RWPE2 (cell line): ENCODE data around the gene PITPNC1.
"Not testable (repeated sequence)": the region's sequence is repeated elsewhere in the genome, so short reads cannot be mapped to it uniquely, and the experiment has no call there.

Experiments
- ATAC-seq: fragments of 200-7000 bp; cut with Tn5 transposase; 3 replicates; pipeline ENCODE4 v1.9.1; 2021; ENCODE audit warnings: low read depth
- DNase-seq: peaks from one replicate; pipeline ENCODE4 v3.0.0-alpha.2; 2020; ENCODE audit warnings: low spot score
- H3K27ac ChIP-seq: fragments of 450-650 bp; 2 replicates; pipeline ENCODE4 v1.5.1; 2017; ENCODE audit warnings: mild to moderate bottlenecking; ENCODE audit not compliant: poor library complexity, severe bottlenecking
- H3K27me3 ChIP-seq: fragments of 250-450 bp; sonication (Bioruptor Pico); 2 replicates; pipeline ENCODE4 v1.5.1; 2021; ENCODE audit warnings: mild to moderate bottlenecking, moderate library complexity; ENCODE audit not compliant: insufficient read depth, poor library complexity, severe bottlenecking
- H3K36me3 ChIP-seq: fragments of 250-450 bp; sonication (Bioruptor Pico); 2 replicates; pipeline ENCODE4 v1.5.1; 2020; ENCODE audit warnings: low read depth, mild to moderate bottlenecking, moderate library complexity
- H3K4me1 ChIP-seq: fragments of 250-450 bp; sonication (Bioruptor Pico); 2 replicates; pipeline ENCODE4 v1.5.1; 2021; ENCODE audit warnings: mild to moderate bottlenecking, moderate library complexity; ENCODE audit not compliant: insufficient read depth, poor library complexity, severe bottlenecking
- H3K4me3 ChIP-seq: fragments of 250-450 bp; sonication (Bioruptor Pico); 2 replicates; pipeline ENCODE4 v1.5.1; 2021; ENCODE audit warnings: mild to moderate bottlenecking, moderate library complexity; ENCODE audit not compliant: severe bottlenecking
- H3K9me3 ChIP-seq: fragments of 250-450 bp; sonication (Bioruptor Pico); 2 replicates; pipeline ENCODE4 v1.5.1; 2021; ENCODE audit warnings: mild to moderate bottlenecking, moderate library complexity; ENCODE audit not compliant: severe bottlenecking
- TF ChIP-seq, protein P1 (sequence below): fragments of 450-650 bp; IDR thresholded peaks from one replicate; pipeline ENCODE4 v1.5.1; 2017; ENCODE audit warnings: mild to moderate bottlenecking, moderate library complexity; ENCODE audit not compliant: poor library complexity, severe bottlenecking

The PITPNC1 gene

DNA sequence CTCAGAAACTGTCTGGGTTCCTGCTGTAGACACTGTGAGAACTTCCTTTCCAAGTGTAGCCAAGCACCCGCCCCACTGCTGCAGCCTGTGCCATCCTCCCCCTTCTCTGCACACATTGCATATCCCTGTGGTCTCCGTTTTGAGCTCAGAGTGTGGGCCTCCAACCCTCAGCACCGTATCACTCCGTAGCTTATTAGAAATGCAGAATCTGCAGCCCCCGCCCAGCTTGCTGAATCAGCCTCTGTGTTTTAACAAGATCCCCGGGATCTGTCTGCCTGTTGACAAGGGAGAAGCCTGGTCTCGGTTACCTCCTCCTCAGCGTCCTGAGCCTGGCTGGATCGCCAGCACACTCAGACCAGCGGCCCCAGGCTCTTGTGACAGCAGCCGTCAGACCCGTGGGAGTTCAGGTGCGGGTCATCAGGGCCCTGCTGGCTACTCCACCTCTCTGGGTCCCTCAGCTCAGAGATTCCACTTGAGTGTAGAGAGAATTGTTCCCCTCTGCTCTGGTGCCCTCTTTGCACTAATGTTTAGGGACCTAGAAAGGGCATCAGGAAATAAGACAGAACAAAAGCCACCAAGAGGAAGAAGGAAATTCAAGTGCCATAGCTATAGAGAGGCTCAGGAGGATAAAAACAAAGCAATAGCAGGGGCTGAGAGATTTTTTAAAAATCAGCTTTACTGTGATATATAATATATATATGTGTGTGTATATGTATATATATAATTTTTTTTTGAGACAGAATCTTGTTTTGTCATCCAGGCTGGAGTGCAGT is 92.3 kb downstream of the PITPNC1 start:
- Histone ChIP-seq H3K27me3 (no peaks in the 10 kb centered on the region), H3K4me1 (no peaks in the 10 kb centered on the region), H3K4me3 (no peak overlapping the region), H3K27ac (no peak overlapping the region), H3K36me3 (no peaks in the 10 kb centered on the region), H3K9me3 (peaks cover 3% of the 10 kb centered on the region)
- ATAC-seq (no peak), DNase-seq (no peak)
- TF ChIP-seq, protein P1, sequence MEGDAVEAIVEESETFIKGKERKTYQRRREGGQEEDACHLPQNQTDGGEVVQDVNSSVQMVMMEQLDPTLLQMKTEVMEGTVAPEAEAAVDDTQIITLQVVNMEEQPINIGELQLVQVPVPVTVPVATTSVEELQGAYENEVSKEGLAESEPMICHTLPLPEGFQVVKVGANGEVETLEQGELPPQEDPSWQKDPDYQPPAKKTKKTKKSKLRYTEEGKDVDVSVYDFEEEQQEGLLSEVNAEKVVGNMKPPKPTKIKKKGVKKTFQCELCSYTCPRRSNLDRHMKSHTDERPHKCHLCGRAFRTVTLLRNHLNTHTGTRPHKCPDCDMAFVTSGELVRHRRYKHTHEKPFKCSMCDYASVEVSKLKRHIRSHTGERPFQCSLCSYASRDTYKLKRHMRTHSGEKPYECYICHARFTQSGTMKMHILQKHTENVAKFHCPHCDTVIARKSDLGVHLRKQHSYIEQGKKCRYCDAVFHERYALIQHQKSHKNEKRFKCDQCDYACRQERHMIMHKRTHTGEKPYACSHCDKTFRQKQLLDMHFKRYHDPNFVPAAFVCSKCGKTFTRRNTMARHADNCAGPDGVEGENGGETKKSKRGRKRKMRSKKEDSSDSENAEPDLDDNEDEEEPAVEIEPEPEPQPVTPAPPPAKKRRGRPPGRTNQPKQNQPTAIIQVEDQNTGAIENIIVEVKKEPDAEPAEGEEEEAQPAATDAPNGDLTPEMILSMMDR, result no peak

DNA sequence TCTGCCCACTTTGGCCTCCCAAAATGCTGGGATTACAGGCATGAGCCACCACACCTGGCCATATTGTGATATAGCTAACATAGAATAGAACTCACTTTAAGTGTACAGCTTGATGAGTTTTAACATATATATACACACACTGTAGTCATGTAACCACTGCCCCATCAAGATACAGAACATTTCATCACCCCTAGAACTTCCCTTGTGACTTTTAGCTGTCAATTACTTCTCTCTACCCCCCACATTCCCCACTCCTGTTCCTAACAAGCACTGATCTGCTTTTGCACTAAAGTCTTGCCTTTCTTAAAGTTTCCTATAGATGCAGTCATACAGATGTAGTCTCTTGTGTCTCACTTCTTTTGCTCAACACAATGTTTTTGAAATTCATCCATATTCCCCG is 93.1 kb downstream of the PITPNC1 start:
- no peaks in the 10 kb centered on the region for H3K27me3 ChIP-seq
- no peak overlapping the region for H3K4me3 ChIP-seq
- peaks cover 3% of the 10 kb centered on the region for H3K9me3 ChIP-seq
- H3K4me1 ChIP-seq, result no peaks in the 10 kb centered on the region
- DNase-seq (no peak), ATAC-seq (no peak)
- H3K27ac ChIP-seq, result no peak overlapping the region
- TF ChIP-seq, protein P1, result no peak
- H3K36me3 ChIP-seq, result no peaks in the 10 kb centered on the region

DNA sequence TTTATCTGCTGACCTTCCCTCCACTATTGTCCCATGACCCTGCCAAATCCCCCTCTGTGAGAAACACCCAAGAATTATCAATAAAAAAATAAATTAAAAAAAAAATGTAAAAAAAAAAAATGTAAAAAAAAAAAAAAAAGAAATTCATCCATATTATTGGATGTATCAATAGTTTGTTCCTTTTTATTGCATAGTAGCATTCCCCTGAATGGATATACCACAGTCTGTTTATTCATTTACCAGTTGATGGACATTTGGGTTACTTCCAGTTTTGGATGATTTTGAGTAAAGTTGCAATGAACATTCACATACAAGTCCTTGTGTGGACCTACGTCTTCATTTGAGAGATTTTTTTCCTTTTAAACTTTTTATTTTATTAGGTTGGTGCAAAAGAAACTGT is 94.0 kb downstream of the PITPNC1 start:
- DNase-seq (no peak), ATAC-seq (no peak)
- Histone ChIP-seq H3K4me1 (peaks cover 3% of the 10 kb centered on the region), H3K9me3 (peaks cover 3% of the 10 kb centered on the region), H3K4me3 (no peak overlapping the region), H3K36me3 (no peaks in the 10 kb centered on the region), H3K27ac (no peak overlapping the region), H3K27me3 (no peaks in the 10 kb centered on the region)
- TF ChIP-seq, protein P1, result no peak

DNA sequence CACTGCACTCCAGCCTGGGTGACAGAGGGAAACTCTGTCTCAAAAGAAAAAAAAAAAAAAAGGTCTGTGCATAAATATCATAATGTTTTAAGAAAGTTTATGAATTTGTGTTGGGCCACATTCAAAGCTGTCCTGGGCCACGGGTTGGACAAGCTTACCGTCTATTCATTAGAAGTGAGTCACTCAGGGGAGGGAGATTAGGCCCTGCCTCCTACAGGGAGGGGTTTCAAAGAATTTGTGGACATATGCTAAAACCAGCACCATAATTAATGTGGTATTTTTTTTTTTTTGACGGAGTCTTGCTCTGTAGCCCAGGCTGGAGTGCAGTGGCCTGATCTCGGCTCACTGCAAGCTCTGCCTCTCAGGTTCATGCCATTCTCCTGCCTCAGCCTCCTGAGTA is 95.5 kb downstream of the PITPNC1 start:
- H3K36me3 ChIP-seq, H3K9me3 ChIP-seq, H3K4me1 ChIP-seq, H3K4me3 ChIP-seq, H3K27me3 ChIP-seq, DNase-seq, H3K27ac ChIP-seq: not testable (repeated sequence)
- ATAC-seq, result peak; percentile 66; the same call in 2 of the 3 replicates

DNA sequence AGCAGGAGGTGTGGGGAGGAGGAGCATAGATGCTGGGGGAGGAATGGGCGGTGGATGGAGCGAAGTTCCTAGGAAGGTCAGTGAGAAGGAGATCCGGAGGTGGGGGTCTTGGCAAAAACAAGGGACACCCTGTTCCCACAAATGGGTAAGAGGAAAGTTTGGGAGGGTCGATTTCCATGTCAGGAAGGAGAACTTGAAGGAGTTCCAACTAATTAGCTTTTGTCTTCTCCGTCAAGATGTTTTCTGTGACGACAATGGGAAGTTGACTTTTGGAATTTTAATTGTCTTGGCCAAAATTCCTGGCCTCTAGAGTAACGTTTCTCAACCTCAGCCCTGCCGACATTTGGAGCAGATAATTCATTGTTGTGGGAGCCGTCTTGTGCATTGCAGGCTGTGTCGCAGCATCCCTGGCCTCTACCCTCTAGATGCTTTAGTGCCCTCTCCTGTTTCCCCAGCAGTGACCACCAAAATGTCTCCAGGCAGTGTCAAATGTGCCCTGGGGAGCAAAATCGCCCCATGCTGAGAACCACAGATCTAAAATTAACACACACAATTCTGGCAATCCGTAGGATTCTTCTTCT is 97.1 kb downstream of the PITPNC1 start:
- Histone ChIP-seq H3K36me3 (no peaks in the 10 kb centered on the region), H3K4me3 (no peak overlapping the region), H3K9me3 (peaks cover 3% of the 10 kb centered on the region), H3K4me1 (peaks cover 14% of the 10 kb centered on the region), H3K27me3 (no peaks in the 10 kb centered on the region), H3K27ac (peak overlapping the region; percentile 22)
- DNase-seq (no peak), ATAC-seq (no peak)
- TF ChIP-seq, protein P1, result no peak
